H1 (cell line): ENCODE measurements around the gene VRK2.

Experiments used
- CHD1 ChIP-seq: IDR thresholded peaks from 2 replicates; pipeline ENCODE4 v1.6.1; 2012; ENCODE audit warnings: low read depth, low read length, improper control_type of control experiment
- EZH2 ChIP-seq: fragments of 200-600 bp; sonication (generic); IDR thresholded peaks from 2 replicates; pipeline ENCODE4 v1.7.1; 2012; ENCODE audit warnings: low read depth, mild to moderate bottlenecking, moderate library complexity, low read length, inconsistent platforms; ENCODE audit not compliant: severe bottlenecking
- GABPA ChIP-seq: IDR thresholded peaks from 2 replicates; pipeline ENCODE4 v1.6.1; 2011; ENCODE audit warnings: mild to moderate bottlenecking, low read length, moderate library complexity, borderline replicate concordance; ENCODE audit not compliant: insufficient read depth
- POLR2A ChIP-seq, 2 experiments: IDR thresholded peaks; 1 replicate in 1 of 2; 2 replicates in 1 of 2; pipeline ENCODE4 v1.6.1; 2011; ENCODE audit warnings: low read depth in 2 of 2, low read length in 2 of 2, mild to moderate bottlenecking in 2 of 2; ENCODE audit errors: control extremely low read depth in 1 of 2
- SIN3A ChIP-seq, 2 experiments: IDR thresholded peaks in 1 of 2; conservative IDR thresholded peaks in 1 of 2; 2 replicates each; pipeline ENCODE4 v1.6.1; 2011 to 2012; ENCODE audit warnings: low read length in 2 of 2, improper control_type of control experiment in 1 of 2, low read depth in 1 of 2, mild to moderate bottlenecking in 1 of 2
- SUZ12 ChIP-seq: fragments of 200-600 bp; sonication (generic); IDR thresholded peaks from 2 replicates; pipeline ENCODE4 v1.6.1; 2012; ENCODE audit warnings: mild to moderate bottlenecking, inconsistent platforms, low read length, moderate library complexity, mixed read lengths
- ZNF274 ChIP-seq: IDR thresholded peaks from 2 replicates; pipeline ENCODE4 v1.7.0; 2012; ENCODE audit warnings: low read length, borderline replicate concordance; ENCODE audit errors: extremely low read depth
- TF ChIP-seq, protein P1 (sequence below), 3 experiments: IDR thresholded peaks; 1 replicate in 2 of 3; 2 replicates in 1 of 3; pipeline versions ENCODE4 v1.5.1 to v1.6.1; 2011; ENCODE audit warnings: low read length in 3 of 3, mild to moderate bottlenecking in 3 of 3, inconsistent platforms in 2 of 3, low read depth in 1 of 3, moderate library complexity in 1 of 3; ENCODE audit not compliant: insufficient read depth in 1 of 3; ENCODE audit errors: control extremely low read depth in 1 of 3
- TF ChIP-seq, protein P2 (sequence below): fragments of 300-600 bp; sonication (generic); IDR thresholded peaks from 2 replicates; pipeline ENCODE4 v1.7.1; 2012; ENCODE audit warnings: low read length, moderate library complexity, mild to moderate bottlenecking, inconsistent platforms; ENCODE audit not compliant: insufficient replicate concordance
- TF ChIP-seq, protein P3 (sequence below): IDR thresholded peaks from 2 replicates; pipeline ENCODE4 v1.6.1; 2012; ENCODE audit warnings: low read length, inconsistent platforms

DNA sequence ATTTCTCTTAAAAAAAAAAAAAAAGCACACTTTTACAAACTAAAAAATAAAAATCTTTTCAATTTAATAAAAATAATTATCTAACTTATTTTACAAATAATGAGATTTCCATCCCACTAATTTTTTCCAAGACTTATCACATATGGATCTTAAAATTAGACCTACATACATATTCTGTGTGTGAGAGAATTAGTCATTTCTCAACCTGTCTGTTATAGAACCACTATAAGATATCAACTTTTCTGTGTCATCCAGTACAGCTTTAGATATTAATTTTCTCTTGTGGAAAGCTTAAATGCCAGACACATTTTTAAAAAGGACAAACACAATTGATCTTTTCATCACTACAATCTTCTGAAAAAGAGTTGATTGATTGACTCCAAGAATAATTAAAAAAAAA, 156.4 kb downstream of the VRK2 start:
- TF ChIP-seq POLR2A (IDR thresholded peaks at IDR 0.05; ENCODE audit: control extremely low read depth in 1 of 2, low read depth in 2 of 2, low read length in 2 of 2) (no peak), GABPA (no peak), CHD1 (no peak), SUZ12 (no peak), EZH2 (no peak), SIN3A (conservative IDR thresholded peaks at IDR 0.05 in 1 of 2, IDR thresholded peaks at IDR 0.05 in 1 of 2; ENCODE audit: low read depth in 1 of 2, low read length in 2 of 2) (no peak), ZNF274 (no peak)
- TF ChIP-seq, protein P1, sequence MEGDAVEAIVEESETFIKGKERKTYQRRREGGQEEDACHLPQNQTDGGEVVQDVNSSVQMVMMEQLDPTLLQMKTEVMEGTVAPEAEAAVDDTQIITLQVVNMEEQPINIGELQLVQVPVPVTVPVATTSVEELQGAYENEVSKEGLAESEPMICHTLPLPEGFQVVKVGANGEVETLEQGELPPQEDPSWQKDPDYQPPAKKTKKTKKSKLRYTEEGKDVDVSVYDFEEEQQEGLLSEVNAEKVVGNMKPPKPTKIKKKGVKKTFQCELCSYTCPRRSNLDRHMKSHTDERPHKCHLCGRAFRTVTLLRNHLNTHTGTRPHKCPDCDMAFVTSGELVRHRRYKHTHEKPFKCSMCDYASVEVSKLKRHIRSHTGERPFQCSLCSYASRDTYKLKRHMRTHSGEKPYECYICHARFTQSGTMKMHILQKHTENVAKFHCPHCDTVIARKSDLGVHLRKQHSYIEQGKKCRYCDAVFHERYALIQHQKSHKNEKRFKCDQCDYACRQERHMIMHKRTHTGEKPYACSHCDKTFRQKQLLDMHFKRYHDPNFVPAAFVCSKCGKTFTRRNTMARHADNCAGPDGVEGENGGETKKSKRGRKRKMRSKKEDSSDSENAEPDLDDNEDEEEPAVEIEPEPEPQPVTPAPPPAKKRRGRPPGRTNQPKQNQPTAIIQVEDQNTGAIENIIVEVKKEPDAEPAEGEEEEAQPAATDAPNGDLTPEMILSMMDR (IDR thresholded peaks at IDR 0.05; ENCODE audit: control extremely low read depth in 1 of 3, insufficient read depth in 1 of 3, low read depth in 1 of 3, low read length in 3 of 3): no peak
- TF ChIP-seq, protein P2, sequence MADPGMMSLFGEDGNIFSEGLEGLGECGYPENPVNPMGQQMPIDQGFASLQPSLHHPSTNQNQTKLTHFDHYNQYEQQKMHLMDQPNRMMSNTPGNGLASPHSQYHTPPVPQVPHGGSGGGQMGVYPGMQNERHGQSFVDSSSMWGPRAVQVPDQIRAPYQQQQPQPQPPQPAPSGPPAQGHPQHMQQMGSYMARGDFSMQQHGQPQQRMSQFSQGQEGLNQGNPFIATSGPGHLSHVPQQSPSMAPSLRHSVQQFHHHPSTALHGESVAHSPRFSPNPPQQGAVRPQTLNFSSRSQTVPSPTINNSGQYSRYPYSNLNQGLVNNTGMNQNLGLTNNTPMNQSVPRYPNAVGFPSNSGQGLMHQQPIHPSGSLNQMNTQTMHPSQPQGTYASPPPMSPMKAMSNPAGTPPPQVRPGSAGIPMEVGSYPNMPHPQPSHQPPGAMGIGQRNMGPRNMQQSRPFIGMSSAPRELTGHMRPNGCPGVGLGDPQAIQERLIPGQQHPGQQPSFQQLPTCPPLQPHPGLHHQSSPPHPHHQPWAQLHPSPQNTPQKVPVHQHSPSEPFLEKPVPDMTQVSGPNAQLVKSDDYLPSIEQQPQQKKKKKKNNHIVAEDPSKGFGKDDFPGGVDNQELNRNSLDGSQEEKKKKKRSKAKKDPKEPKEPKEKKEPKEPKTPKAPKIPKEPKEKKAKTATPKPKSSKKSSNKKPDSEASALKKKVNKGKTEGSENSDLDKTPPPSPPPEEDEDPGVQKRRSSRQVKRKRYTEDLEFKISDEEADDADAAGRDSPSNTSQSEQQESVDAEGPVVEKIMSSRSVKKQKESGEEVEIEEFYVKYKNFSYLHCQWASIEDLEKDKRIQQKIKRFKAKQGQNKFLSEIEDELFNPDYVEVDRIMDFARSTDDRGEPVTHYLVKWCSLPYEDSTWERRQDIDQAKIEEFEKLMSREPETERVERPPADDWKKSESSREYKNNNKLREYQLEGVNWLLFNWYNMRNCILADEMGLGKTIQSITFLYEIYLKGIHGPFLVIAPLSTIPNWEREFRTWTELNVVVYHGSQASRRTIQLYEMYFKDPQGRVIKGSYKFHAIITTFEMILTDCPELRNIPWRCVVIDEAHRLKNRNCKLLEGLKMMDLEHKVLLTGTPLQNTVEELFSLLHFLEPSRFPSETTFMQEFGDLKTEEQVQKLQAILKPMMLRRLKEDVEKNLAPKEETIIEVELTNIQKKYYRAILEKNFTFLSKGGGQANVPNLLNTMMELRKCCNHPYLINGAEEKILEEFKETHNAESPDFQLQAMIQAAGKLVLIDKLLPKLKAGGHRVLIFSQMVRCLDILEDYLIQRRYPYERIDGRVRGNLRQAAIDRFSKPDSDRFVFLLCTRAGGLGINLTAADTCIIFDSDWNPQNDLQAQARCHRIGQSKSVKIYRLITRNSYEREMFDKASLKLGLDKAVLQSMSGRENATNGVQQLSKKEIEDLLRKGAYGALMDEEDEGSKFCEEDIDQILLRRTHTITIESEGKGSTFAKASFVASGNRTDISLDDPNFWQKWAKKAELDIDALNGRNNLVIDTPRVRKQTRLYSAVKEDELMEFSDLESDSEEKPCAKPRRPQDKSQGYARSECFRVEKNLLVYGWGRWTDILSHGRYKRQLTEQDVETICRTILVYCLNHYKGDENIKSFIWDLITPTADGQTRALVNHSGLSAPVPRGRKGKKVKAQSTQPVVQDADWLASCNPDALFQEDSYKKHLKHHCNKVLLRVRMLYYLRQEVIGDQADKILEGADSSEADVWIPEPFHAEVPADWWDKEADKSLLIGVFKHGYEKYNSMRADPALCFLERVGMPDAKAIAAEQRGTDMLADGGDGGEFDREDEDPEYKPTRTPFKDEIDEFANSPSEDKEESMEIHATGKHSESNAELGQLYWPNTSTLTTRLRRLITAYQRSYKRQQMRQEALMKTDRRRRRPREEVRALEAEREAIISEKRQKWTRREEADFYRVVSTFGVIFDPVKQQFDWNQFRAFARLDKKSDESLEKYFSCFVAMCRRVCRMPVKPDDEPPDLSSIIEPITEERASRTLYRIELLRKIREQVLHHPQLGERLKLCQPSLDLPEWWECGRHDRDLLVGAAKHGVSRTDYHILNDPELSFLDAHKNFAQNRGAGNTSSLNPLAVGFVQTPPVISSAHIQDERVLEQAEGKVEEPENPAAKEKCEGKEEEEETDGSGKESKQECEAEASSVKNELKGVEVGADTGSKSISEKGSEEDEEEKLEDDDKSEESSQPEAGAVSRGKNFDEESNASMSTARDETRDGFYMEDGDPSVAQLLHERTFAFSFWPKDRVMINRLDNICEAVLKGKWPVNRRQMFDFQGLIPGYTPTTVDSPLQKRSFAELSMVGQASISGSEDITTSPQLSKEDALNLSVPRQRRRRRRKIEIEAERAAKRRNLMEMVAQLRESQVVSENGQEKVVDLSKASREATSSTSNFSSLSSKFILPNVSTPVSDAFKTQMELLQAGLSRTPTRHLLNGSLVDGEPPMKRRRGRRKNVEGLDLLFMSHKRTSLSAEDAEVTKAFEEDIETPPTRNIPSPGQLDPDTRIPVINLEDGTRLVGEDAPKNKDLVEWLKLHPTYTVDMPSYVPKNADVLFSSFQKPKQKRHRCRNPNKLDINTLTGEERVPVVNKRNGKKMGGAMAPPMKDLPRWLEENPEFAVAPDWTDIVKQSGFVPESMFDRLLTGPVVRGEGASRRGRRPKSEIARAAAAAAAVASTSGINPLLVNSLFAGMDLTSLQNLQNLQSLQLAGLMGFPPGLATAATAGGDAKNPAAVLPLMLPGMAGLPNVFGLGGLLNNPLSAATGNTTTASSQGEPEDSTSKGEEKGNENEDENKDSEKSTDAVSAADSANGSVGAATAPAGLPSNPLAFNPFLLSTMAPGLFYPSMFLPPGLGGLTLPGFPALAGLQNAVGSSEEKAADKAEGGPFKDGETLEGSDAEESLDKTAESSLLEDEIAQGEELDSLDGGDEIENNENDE: no peak
- TF ChIP-seq, protein P3, sequence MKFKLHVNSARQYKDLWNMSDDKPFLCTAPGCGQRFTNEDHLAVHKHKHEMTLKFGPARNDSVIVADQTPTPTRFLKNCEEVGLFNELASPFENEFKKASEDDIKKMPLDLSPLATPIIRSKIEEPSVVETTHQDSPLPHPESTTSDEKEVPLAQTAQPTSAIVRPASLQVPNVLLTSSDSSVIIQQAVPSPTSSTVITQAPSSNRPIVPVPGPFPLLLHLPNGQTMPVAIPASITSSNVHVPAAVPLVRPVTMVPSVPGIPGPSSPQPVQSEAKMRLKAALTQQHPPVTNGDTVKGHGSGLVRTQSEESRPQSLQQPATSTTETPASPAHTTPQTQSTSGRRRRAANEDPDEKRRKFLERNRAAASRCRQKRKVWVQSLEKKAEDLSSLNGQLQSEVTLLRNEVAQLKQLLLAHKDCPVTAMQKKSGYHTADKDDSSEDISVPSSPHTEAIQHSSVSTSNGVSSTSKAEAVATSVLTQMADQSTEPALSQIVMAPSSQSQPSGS: no peak
